Neutrophil (primary cell): ENCODE measurements around the gene COL4A6.

Experiments
- H3K27ac ChIP-seq: fragments of 200-600 bp; sonication (generic); 2 replicates; pipeline ENCODE4 v1.5.1; 2016; ENCODE audit warnings: mild to moderate bottlenecking, moderate library complexity
- H3K27me3 ChIP-seq: fragments of 200-600 bp; sonication (generic); 2 replicates; pipeline ENCODE4 v1.6.0; 2016; ENCODE audit warnings: mild to moderate bottlenecking
- H3K36me3 ChIP-seq: fragments of 200-600 bp; sonication (generic); 2 replicates; pipeline ENCODE4 v1.5.1; 2017
- H3K4me1 ChIP-seq, 2 experiments: fragments of 200-600 bp in 1 of 2; sonication (generic) in 1 of 2; 1 replicate in 1 of 2; 2 replicates in 1 of 2; pipeline versions ENCODE4 v1.5.1 to v1.6.1; 2013 to 2016; ENCODE audit warnings: low read depth in 1 of 2, low read length in 1 of 2, mild to moderate bottlenecking in 1 of 2, moderate library complexity in 1 of 2; ENCODE audit not compliant: control insufficient read depth in 1 of 2, insufficient read depth in 1 of 2
- H3K4me3 ChIP-seq, 2 experiments: fragments of 200-600 bp in 1 of 2; sonication (generic) in 1 of 2; 1 replicate in 1 of 2; 2 replicates in 1 of 2; pipeline ENCODE4 v1.5.1; 2013 to 2016; ENCODE audit warnings: low read depth in 1 of 2, low read length in 1 of 2, mild to moderate bottlenecking in 1 of 2, moderate library complexity in 1 of 2
- H3K9me3 ChIP-seq: fragments of 200-600 bp; sonication (generic); 2 replicates; pipeline ENCODE4 v1.5.1; 2016
- CTCF ChIP-seq: fragments of 200-600 bp; sonication (generic); IDR thresholded peaks from 2 replicates; pipeline ENCODE4 v1.5.1; 2016; ENCODE audit warnings: antibody characterized with exemption

The COL4A6 gene

GRCh38 chrX:108464604-108465003 lies 26.4 kb upstream of the COL4A6 start:
- Histone ChIP-seq H3K4me1 (no peaks in the 10 kb centered on the region), H3K27ac (no peak overlapping the region)

GRCh38 chrX:108456971-108457477 lies 18.8 kb upstream of the COL4A6 start:
- Histone ChIP-seq H3K27ac (no peak overlapping the region), H3K36me3 (no peaks in the 10 kb centered on the region)

More at GRCh38 chrX:108464604-108465003, 26.4 kb upstream of the COL4A6 start:
- TF ChIP-seq CTCF: no peak
- Histone ChIP-seq H3K27me3 (no peaks in the 10 kb centered on the region), H3K4me3 (no peak overlapping the region), H3K36me3 (no peaks in the 10 kb centered on the region), H3K9me3 (no peaks in the 10 kb centered on the region)

GRCh38 chrX:108453841-108454240 lies 15.6 kb upstream of the COL4A6 start:
- no peak overlapping the region for H3K4me3 ChIP-seq
- H3K9me3 ChIP-seq: no peaks in the 10 kb centered on the region
- H3K36me3 ChIP-seq: no peaks in the 10 kb centered on the region
- H3K27ac ChIP-seq: no peak overlapping the region
- no peak for TF ChIP-seq CTCF
- H3K4me1 ChIP-seq: no peaks in the 10 kb centered on the region
- H3K27me3 ChIP-seq: no peaks in the 10 kb centered on the region

More at GRCh38 chrX:108456971-108457477, 18.8 kb upstream of the COL4A6 start:
- no peak for TF ChIP-seq CTCF
- Histone ChIP-seq H3K4me3 (no peak overlapping the region), H3K9me3 (no peaks in the 10 kb centered on the region), H3K27me3 (no peaks in the 10 kb centered on the region), H3K4me1 (no peaks in the 10 kb centered on the region)

GRCh38 chrX:108447303-108447702 lies 9.1 kb upstream of the COL4A6 start:
- Histone ChIP-seq H3K27ac (no peak overlapping the region), H3K27me3 (no peaks in the 10 kb centered on the region), H3K36me3 (no peaks in the 10 kb centered on the region), H3K4me1 (no peaks in the 10 kb centered on the region), H3K4me3 (no peak overlapping the region), H3K9me3 (no peaks in the 10 kb centered on the region)
- no peak for TF ChIP-seq CTCF

- H3K9me3 ChIP-seq: no peaks in the 10 kb centered on the region
- no peaks in the 10 kb centered on the region for H3K36me3 ChIP-seq
- H3K4me3 ChIP-seq: no peak overlapping the region
- TF ChIP-seq CTCF: no peak
- H3K27me3 ChIP-seq: peaks cover 40% of the 10 kb centered on the region
- H3K27ac ChIP-seq: no peak overlapping the region
- H3K4me1 ChIP-seq: peaks cover 0 to 10% of the 10 kb centered on the region in 2 experiments
Measured at GRCh38 chrX:108442901-108443464, 4.8 kb upstream of the COL4A6 start.
